ENCODE measurements around the gene INS. TPM values are rescaled to one million over a fixed set of nuclear protein-coding genes. Genes with fewer than 3 reads are reported as not detected.

INS gene
- total and polyA plus RNA-seq, 2 donors (not counting 1 experiment from before 2014, with no cell fraction given), result not detected

DNA sequence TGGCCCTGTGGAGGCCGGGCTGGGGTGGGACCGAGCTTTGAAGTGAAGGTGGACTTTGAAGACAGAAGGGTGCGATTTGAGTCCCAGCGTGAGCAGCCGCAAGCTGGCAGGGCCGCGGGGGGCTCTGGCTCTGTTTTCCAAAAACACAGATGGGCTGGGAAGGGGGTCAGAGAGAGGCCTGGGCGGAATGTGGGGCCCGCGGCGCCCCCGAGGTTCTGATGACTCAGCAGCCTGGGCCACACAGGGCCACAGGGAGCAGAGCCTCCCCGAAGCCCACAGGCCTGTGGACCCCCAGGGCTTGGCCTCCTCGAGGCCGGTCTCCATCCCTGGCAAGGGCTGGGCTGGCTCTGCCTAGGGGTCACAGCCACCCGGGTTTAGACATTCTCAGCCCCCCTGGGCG, 6.1 kb downstream of the INS start:
- Histone ChIP-seq H3K79me2 (ENCODE audit: control insufficient read depth, insufficient read depth, low read length) (no peaks in the 10 kb centered on the region), H4K20me1 (ENCODE audit: control insufficient read depth, insufficient read depth, low read length, poor library complexity, severe bottlenecking) (no peaks in the 10 kb centered on the region), H3K27me3 (replicated peaks in 1 of 4; ENCODE audit: control extremely low read depth in 1 of 4, control insufficient read depth in 3 of 4, insufficient read depth in 4 of 4, low read length in 3 of 4) (peaks cover 0 to 20% (median 8%) of the 10 kb centered on the region in 4 experiments), H3K4me2 (replicated peaks; ENCODE audit: low read depth, low read length, poor library complexity, severe bottlenecking) (no peak overlapping the region), H3K9ac (ENCODE audit: low read length) (no peak overlapping the region), H3K4me1 (ENCODE audit: control insufficient read depth in 2 of 2, insufficient read depth in 2 of 2, low read length in 2 of 2) (peaks cover 5 to 9% of the 10 kb centered on the region in 2 donors), H3K27ac (ENCODE audit: low read length in 2 of 2) (no peak overlapping the region), H3K9me3 (ENCODE audit: control extremely low read depth in 1 of 3, control insufficient read depth in 2 of 3, insufficient read depth in 1 of 3, low read length in 2 of 3) (no peaks in the 10 kb centered on the region), H3K36me3 (replicated peaks in 1 of 2; ENCODE audit: control extremely low read depth in 1 of 2, control insufficient read depth in 1 of 2, extremely low read depth in 1 of 2, insufficient read depth in 2 of 2, low read length in 1 of 2) (no peaks in the 10 kb centered on the region), H3K4me3 (ENCODE audit: control extremely low read depth in 1 of 5, extremely low read depth in 1 of 5, insufficient read depth in 1 of 5, low read depth in 2 of 5, low read length in 4 of 5) (no peak overlapping the region), H2AFZ (ENCODE audit: insufficient read depth, low read depth, low read length, poor library complexity, severe bottlenecking) (no peak overlapping the region)
- ATAC-seq (ENCODE audit: low read depth), result no peak
- intact Hi-C loops (cut with micrococcal nuclease), result loop anchor here (5.0 kb wide), 1 partner anchor 273 kb away; no protein-coding TSS in a partner anchor
- no peak overlapping the region for H3K4me3 Mint-ChIP-seq
- ChIA-PET CTCF (interaction anchor here (1.1 to 7.7 kb wide), 5 partner anchors 12 to 501 kb away, joined by 3 to 217 read pairs (median 36); no protein-coding TSS in a partner anchor), POLR2A (no interaction called here)
- DNase-seq, result no peak
- WGBS (ENCODE audit: insufficient coverage), result 84% methylated on average over 17 of the region's 17 CpGs
- H3K27me3 Mint-ChIP-seq, result peaks cover 14% of the 10 kb centered on the region
- no peak overlapping the region for H3K27ac Mint-ChIP-seq
- peaks cover 10% of the 10 kb centered on the region for H3K4me1 Mint-ChIP-seq
- no peaks in the 10 kb centered on the region for H3K9me3 Mint-ChIP-seq (ENCODE audit: insufficient read depth)
- TF ChIP-seq, protein P1, sequence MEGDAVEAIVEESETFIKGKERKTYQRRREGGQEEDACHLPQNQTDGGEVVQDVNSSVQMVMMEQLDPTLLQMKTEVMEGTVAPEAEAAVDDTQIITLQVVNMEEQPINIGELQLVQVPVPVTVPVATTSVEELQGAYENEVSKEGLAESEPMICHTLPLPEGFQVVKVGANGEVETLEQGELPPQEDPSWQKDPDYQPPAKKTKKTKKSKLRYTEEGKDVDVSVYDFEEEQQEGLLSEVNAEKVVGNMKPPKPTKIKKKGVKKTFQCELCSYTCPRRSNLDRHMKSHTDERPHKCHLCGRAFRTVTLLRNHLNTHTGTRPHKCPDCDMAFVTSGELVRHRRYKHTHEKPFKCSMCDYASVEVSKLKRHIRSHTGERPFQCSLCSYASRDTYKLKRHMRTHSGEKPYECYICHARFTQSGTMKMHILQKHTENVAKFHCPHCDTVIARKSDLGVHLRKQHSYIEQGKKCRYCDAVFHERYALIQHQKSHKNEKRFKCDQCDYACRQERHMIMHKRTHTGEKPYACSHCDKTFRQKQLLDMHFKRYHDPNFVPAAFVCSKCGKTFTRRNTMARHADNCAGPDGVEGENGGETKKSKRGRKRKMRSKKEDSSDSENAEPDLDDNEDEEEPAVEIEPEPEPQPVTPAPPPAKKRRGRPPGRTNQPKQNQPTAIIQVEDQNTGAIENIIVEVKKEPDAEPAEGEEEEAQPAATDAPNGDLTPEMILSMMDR (IDR thresholded peaks at IDR 0.05), result no peak
- no peak for TF ChIP-seq EZH2 (IDR thresholded peaks at IDR 0.05; ENCODE audit: borderline replicate concordance, insufficient read depth, low read depth, low read length, poor library complexity, severe bottlenecking)

DNA sequence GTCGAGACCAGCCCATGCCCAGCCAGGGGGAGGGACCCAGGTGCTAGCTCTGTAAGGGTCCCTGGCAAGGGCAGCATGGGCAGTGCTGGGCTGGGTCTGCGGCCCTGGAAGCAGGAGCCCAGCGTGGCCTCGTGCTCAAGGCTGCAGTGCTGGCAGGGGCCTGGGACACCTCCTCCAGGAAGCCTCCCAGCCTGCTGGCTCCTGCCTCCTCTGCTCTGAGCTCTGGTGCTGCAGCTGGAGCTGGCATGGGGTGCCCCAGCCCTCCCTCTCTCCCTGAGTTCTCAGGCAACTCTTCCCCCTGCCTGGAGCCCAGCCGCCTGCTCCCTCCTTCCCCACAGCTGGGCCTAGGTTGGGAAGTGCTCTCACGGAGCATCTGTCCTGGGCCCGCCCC, 6.8 kb downstream of the INS start:
- Mint-ChIP-seq H3K27ac (no peak overlapping the region), H3K4me3 (no peak overlapping the region), H3K9me3 (ENCODE audit: insufficient read depth) (no peaks in the 10 kb centered on the region), H3K27me3 (peaks cover 16% of the 10 kb centered on the region), H3K4me1 (peaks cover 10% of the 10 kb centered on the region)
- H3K36me3 ChIP-seq (replicated peaks in 1 of 2; ENCODE audit: control extremely low read depth in 1 of 2, control insufficient read depth in 1 of 2, extremely low read depth in 1 of 2, insufficient read depth in 2 of 2, low read length in 1 of 2), result no peaks in the 10 kb centered on the region
- intact Hi-C loops (cut with micrococcal nuclease), result loop anchor here (5.0 kb wide), 1 partner anchor 272 kb away; no protein-coding TSS in a partner anchor
- TF ChIP-seq, protein P1 (IDR thresholded peaks at IDR 0.05), result no peak
- TF ChIP-seq EZH2 (IDR thresholded peaks at IDR 0.05; ENCODE audit: borderline replicate concordance, insufficient read depth, low read depth, low read length, poor library complexity, severe bottlenecking), result no peak
- DNase-seq (no peak), ATAC-seq (ENCODE audit: low read depth) (no peak)
- peaks cover 0 to 24% (median 9%) of the 10 kb centered on the region in 4 experiments for H3K27me3 ChIP-seq (replicated peaks in 1 of 4; ENCODE audit: control extremely low read depth in 1 of 4, control insufficient read depth in 3 of 4, insufficient read depth in 4 of 4, low read length in 3 of 4)
- H4K20me1 ChIP-seq (ENCODE audit: control insufficient read depth, insufficient read depth, low read length, poor library complexity, severe bottlenecking), result no peaks in the 10 kb centered on the region
- H3K4me3 ChIP-seq (ENCODE audit: control extremely low read depth in 1 of 5, extremely low read depth in 1 of 5, insufficient read depth in 1 of 5, low read depth in 2 of 5, low read length in 4 of 5), result no peak overlapping the region
- no peak overlapping the region for H3K27ac ChIP-seq (ENCODE audit: low read length in 2 of 2)
- ChIA-PET POLR2A (no interaction called here), CTCF (interaction anchor here (0.8 to 7.7 kb wide), 9 partner anchors 9 to 500 kb away, joined by 3 to 217 read pairs (median 36); partner anchors contain the start of gene SYT8)
- WGBS (ENCODE audit: insufficient coverage), result 87% methylated on average over 7 of the region's 7 CpGs
- peaks cover 5 to 9% of the 10 kb centered on the region in 2 donors for H3K4me1 ChIP-seq (ENCODE audit: control insufficient read depth in 2 of 2, insufficient read depth in 2 of 2, low read length in 2 of 2)
- no peaks in the 10 kb centered on the region for H3K79me2 ChIP-seq (ENCODE audit: control insufficient read depth, insufficient read depth, low read length)
- H2AFZ ChIP-seq (ENCODE audit: insufficient read depth, low read depth, low read length, poor library complexity, severe bottlenecking), result no peak overlapping the region
- H3K9ac ChIP-seq (ENCODE audit: low read length), result no peak overlapping the region
- H3K4me2 ChIP-seq (replicated peaks; ENCODE audit: low read depth, low read length, poor library complexity, severe bottlenecking), result no peak overlapping the region
- H3K9me3 ChIP-seq (ENCODE audit: control extremely low read depth in 1 of 3, control insufficient read depth in 2 of 3, insufficient read depth in 1 of 3, low read length in 2 of 3), result no peaks in the 10 kb centered on the region
